HCT116 (cell line): Measurements from ENCODE around the gene CCDC117. TPM values are rescaled to one million over a fixed set of nuclear protein-coding genes. Genes with fewer than 3 reads are reported as not detected.
"Not testable (repeated sequence)": the region's sequence is repeated elsewhere in the genome, so short reads cannot be mapped to it uniquely, and the experiment has no call there.

Source experiments
- ATAC-seq: fragments of 200-7000 bp; cut with Tn5 transposase; 2 replicates; pipeline ENCODE4 v1.9.1; 2020; ENCODE audit warnings: mild to moderate bottlenecking, moderate library complexity
- BruUV-seq: library from RNA; stranded (reverse); fragments of 400-500 nt; replicated peaks from 2 replicates; lab custom pipeline; 2021; lab: Mats Ljungman, UMichigan
- CTCF ChIA-PET: fragments of 300-600 bp; sonication (Branson Sonifier 250); formaldehyde crosslinking; loops from one replicate; lab custom pipeline; 2021; ENCODE audit warnings: antibody characterized with exemption; lab: Charles Lee
- POLR2A ChIA-PET: fragments of 300-600, 350-600 bp; sonication (Branson Sonifier 250); formaldehyde crosslinking; loops from one replicate; lab custom pipeline; 2021; ENCODE audit warnings: antibody characterized with exemption; lab: Charles Lee
- RAD21 ChIA-PET, 2 experiments: fragments of 300-600 bp; sonication (Branson Sonifier 250); formaldehyde crosslinking; loops; one replicate each; lab custom pipeline; 2023; ENCODE audit warnings: low total read pairs in 2 of 2; ENCODE audit not compliant: uncharacterized antibody in 2 of 2, unreplicated experiment in 2 of 2, low non-redundant PET in 1 of 2; lab: Charles Lee
- DNase-seq: peaks from one replicate; pipeline ENCODE4 v3.0.0-alpha.2; 2010; ENCODE audit warnings: low read depth, low spot score
- H2AFZ ChIP-seq: fragments of 200-600 bp; shearing (Covaris generic), sonication (generic); 2 replicates; pipeline ENCODE4 v1.6.1; 2017; ENCODE audit warnings: low read depth, mixed run types, mixed read lengths, antibody characterized with exemption, low read length; ENCODE audit not compliant: poor library complexity, severe bottlenecking
- H3K27ac ChIP-seq: 2 replicates; pipeline ENCODE4 v1.5.1; 2012; ENCODE audit warnings: low read depth, low read length
- H3K27me3 ChIP-seq: fragments of 200-600 bp; sonication (generic); 2 replicates; pipeline ENCODE4 v1.6.1; 2016; ENCODE audit warnings: mixed run types, low read length, mixed read lengths; ENCODE audit not compliant: insufficient read depth
- H3K36me3 ChIP-seq, 2 experiments: fragments of 200-500 bp in 1 of 2; fragments of 200-600 bp in 1 of 2; sonication (Bioruptor generic) in 1 of 2; sonication (generic) in 1 of 2; 2 replicates each; pipeline versions ENCODE4 v1.5.1 to v1.6.1; 2014 to 2016; ENCODE audit warnings: low read length in 2 of 2, inconsistent platforms in 1 of 2, mixed read lengths in 1 of 2, mixed run types in 1 of 2; ENCODE audit not compliant: insufficient read depth in 2 of 2, control insufficient read depth in 1 of 2
- H3K4me1 ChIP-seq, 2 experiments: fragments of 200-600 bp in 1 of 2; sonication (generic) in 1 of 2; 2 replicates each; pipeline versions ENCODE4 v1.5.1 to v1.6.1; 2012 to 2017; ENCODE audit warnings: low read length in 2 of 2, inconsistent platforms in 1 of 2, mild to moderate bottlenecking in 1 of 2, mixed read lengths in 1 of 2, mixed run types in 1 of 2, moderate library complexity in 1 of 2; ENCODE audit not compliant: insufficient read depth in 2 of 2, control insufficient read depth in 1 of 2
- H3K4me2 ChIP-seq: fragments of 200-600 bp; sonication (generic); 2 replicates; pipeline ENCODE4 v1.6.1; 2017; ENCODE audit warnings: mixed run types, low read length, mixed read lengths
- H3K4me3 ChIP-seq, 2 experiments: fragments of 200-600 bp in 1 of 2; sonication (generic) in 1 of 2; replicated peaks in 1 of 2; 2 replicates each; pipeline ENCODE4 v1.5.1; 2011 to 2016; ENCODE audit warnings: low read length in 2 of 2, control low read depth in 1 of 2, low read depth in 1 of 2, mild to moderate bottlenecking in 1 of 2, mixed read lengths in 1 of 2, mixed run types in 1 of 2
- H3K79me2 ChIP-seq: fragments of 200-600 bp; sonication (generic); 2 replicates; pipeline ENCODE4 v1.6.1; 2017; ENCODE audit warnings: mild to moderate bottlenecking, mixed run types, low read length, moderate library complexity, mixed read lengths; ENCODE audit not compliant: insufficient read depth
- H3K9ac ChIP-seq: fragments of 200-600 bp; sonication (generic); 2 replicates; pipeline ENCODE4 v1.6.1; 2016; ENCODE audit warnings: low read length, mixed read lengths
- H3K9me2 ChIP-seq: fragments of 200-600 bp; sonication (generic), shearing (Covaris generic); 2 replicates; pipeline ENCODE4 v1.6.1; 2017; ENCODE audit warnings: mixed run types, mild to moderate bottlenecking, moderate library complexity; ENCODE audit not compliant: insufficient read depth
- H3K9me3 ChIP-seq, 2 experiments: fragments of 200-500 bp in 1 of 2; fragments of 200-600 bp in 1 of 2; sonication (Bioruptor generic) in 1 of 2; sonication (generic) in 1 of 2; 2 replicates each; pipeline ENCODE4 v1.6.1; 2014 to 2017; ENCODE audit warnings: low read length in 2 of 2, mixed read lengths in 2 of 2, inconsistent platforms in 1 of 2, low read depth in 1 of 2, mild to moderate bottlenecking in 1 of 2, mixed run types in 1 of 2, moderate library complexity in 1 of 2; ENCODE audit not compliant: control insufficient read depth in 1 of 2, insufficient read depth in 1 of 2
- H4K20me1 ChIP-seq: fragments of 200-600 bp; sonication (generic), shearing (Covaris generic); 2 replicates; pipeline ENCODE4 v1.6.1; 2017; ENCODE audit warnings: mixed run types, mild to moderate bottlenecking, moderate library complexity; ENCODE audit not compliant: insufficient read depth
- EGR1 ChIP-seq: IDR thresholded peaks from 2 replicates; pipeline ENCODE4 v1.6.1; 2012; ENCODE audit warnings: low read depth
- EZH2 ChIP-seq: fragments of 200-600 bp; sonication (generic); IDR thresholded peaks from 2 replicates; pipeline ENCODE4 v1.6.1; 2017; ENCODE audit warnings: antibody characterized with exemption, mixed run types
- POLR2AphosphoS5 ChIP-seq: IDR thresholded peaks from 2 replicates; pipeline ENCODE4 v1.6.1; 2011; ENCODE audit warnings: mild to moderate bottlenecking, low read depth, low read length, moderate library complexity
- SIN3A ChIP-seq: IDR thresholded peaks from 2 replicates; pipeline ENCODE4 v1.6.1; 2012; ENCODE audit warnings: low read depth
- SP1 ChIP-seq: IDR thresholded peaks from 2 replicates; pipeline ENCODE4 v1.6.1; 2012; ENCODE audit warnings: low read depth
- TCF7L2 ChIP-seq: IDR thresholded peaks from 2 replicates; pipeline ENCODE4 v1.7.0; 2011; ENCODE audit warnings: borderline replicate concordance, inconsistent platforms; ENCODE audit not compliant: insufficient read depth, insufficient read length; ENCODE audit errors: extremely low read depth
- ZFX ChIP-seq: fragments of 450-650 bp; IDR thresholded peaks from 2 replicates; pipeline ENCODE4 v1.6.1; 2017
- intact Hi-C: fragments of 100-400 bp; cut with micrococcal nuclease; formaldehyde crosslinking; loops from 2 replicates; pipeline ENCODE4 v1.10.0; 2022
- total RNA-seq: library from RNA; stranded (reverse); gene quantifications from one replicate; pipeline ENCODE4 v1.2.1, GENCODE V29; 2021; ENCODE audit not compliant: unreplicated experiment
- TF ChIP-seq, protein P1 (sequence below): IDR thresholded peaks from 2 replicates; pipeline ENCODE4 v1.6.1; 2012

The CCDC117 gene
- total RNA-seq, 1 experiment from 2014 or later: 22.1 TPM

DNA sequence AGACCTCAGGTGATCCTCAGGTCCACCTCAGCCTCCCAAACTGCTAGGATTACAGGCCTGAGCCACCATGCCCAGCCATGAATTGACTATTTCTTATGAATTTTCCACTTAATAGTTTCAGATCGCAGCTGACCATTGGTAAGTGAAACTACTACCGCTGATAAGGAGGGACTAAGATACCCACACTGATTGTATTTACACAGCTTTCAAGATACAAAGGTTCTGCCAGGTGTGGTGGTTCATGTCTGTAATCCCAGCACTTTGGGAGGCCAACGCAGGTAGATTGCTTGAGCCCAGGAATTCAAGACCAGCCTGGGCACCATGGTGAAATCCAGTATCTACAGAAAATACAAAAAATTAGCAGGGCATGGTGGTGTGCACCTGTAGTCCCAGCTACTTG is 34.8 kb upstream of the CCDC117 start:
- BruUV-seq: no TSS peak
- H3K79me2 ChIP-seq: peaks cover 80% of the 10 kb centered on the region
- peaks cover 6 to 20% of the 10 kb centered on the region in 2 experiments; a peak in 3 of 4 replicates for H3K36me3 ChIP-seq
- peaks cover 6 to 24% of the 10 kb centered on the region in 2 experiments; a peak in 3 of 4 replicates for H3K4me1 ChIP-seq
- ATAC-seq (no peak), DNase-seq (no peak)
- no peak overlapping the region for H3K4me3 ChIP-seq
- H3K9me2 ChIP-seq: no peaks in the 10 kb centered on the region
- no peak for TF ChIP-seq EZH2
- TF ChIP-seq ZFX: no peak
- TF ChIP-seq, protein P1, sequence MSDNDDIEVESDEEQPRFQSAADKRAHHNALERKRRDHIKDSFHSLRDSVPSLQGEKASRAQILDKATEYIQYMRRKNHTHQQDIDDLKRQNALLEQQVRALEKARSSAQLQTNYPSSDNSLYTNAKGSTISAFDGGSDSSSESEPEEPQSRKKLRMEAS: no peak
- no peak for TF ChIP-seq TCF7L2
- TF ChIP-seq EGR1: no peak
- no peak for TF ChIP-seq SIN3A
- TF ChIP-seq SP1: no peak
- TF ChIP-seq POLR2AphosphoS5: no peak
- no peak overlapping the region for H3K27ac ChIP-seq
- no peak overlapping the region for H3K4me2 ChIP-seq
- H2AFZ ChIP-seq: no peak overlapping the region
- POLR2A ChIA-PET: no interaction called here
- no peaks in the 10 kb centered on the region for H3K27me3 ChIP-seq
- intact Hi-C loops: no loop called here
- no peaks in the 10 kb centered on the region for H4K20me1 ChIP-seq
- H3K9me3 ChIP-seq: no peaks in the 10 kb centered on the region
- CTCF ChIA-PET: no interaction called here
- RAD21 ChIA-PET: no interaction called here
- H3K9ac ChIP-seq: no peak overlapping the region

DNA sequence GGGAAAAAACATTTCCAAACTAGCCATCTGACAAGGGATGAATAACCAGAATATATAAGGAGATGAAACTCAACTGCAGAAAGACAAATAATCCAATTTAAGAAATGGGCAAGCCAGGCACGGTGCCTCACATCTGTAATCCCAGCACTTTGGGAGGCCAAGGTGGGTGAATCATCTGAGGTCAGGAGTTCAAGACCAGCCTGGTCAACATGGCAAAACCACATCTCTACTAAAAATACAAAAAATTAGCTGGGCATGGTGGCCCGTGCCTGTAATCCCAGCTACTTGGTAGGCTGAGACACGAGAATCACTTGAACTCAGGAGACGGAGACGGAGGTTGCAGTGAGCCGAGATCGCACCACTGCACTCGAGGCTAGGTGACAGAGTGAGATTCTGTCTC is 33.6 kb upstream of the CCDC117 start:
- H4K20me1 ChIP-seq, H2AFZ ChIP-seq, DNase-seq, H3K4me3 ChIP-seq, CTCF ChIA-PET, H3K27me3 ChIP-seq, POLR2A ChIA-PET, H3K27ac ChIP-seq, intact Hi-C loops, ATAC-seq, RAD21 ChIA-PET, H3K9me2 ChIP-seq, BruUV-seq, H3K9me3 ChIP-seq, H3K9ac ChIP-seq: not testable (repeated sequence)
- peaks cover 0 to 13% of the 10 kb centered on the region in 2 experiments; a peak in 1 of 4 replicates for H3K36me3 ChIP-seq
- H3K4me2 ChIP-seq: peak overlapping the region; percentile 15; the same call in 1 of the 2 replicates
- peaks cover 86% of the 10 kb centered on the region for H3K79me2 ChIP-seq
- peaks cover 6 to 32% of the 10 kb centered on the region in 2 experiments; a peak in 3 of 4 replicates for H3K4me1 ChIP-seq
